ENCODE measurements around the gene STK10.

GRCh38 chr5:172078726-172079345, 109.2 kb downstream of the STK10 start:
- TF ChIP-seq, protein P1, sequence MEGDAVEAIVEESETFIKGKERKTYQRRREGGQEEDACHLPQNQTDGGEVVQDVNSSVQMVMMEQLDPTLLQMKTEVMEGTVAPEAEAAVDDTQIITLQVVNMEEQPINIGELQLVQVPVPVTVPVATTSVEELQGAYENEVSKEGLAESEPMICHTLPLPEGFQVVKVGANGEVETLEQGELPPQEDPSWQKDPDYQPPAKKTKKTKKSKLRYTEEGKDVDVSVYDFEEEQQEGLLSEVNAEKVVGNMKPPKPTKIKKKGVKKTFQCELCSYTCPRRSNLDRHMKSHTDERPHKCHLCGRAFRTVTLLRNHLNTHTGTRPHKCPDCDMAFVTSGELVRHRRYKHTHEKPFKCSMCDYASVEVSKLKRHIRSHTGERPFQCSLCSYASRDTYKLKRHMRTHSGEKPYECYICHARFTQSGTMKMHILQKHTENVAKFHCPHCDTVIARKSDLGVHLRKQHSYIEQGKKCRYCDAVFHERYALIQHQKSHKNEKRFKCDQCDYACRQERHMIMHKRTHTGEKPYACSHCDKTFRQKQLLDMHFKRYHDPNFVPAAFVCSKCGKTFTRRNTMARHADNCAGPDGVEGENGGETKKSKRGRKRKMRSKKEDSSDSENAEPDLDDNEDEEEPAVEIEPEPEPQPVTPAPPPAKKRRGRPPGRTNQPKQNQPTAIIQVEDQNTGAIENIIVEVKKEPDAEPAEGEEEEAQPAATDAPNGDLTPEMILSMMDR (optimal IDR thresholded peaks at IDR 0.05 in 1 of 3, IDR thresholded peaks at IDR 0.05 in 1 of 3, conservative IDR thresholded peaks at IDR 0.05 in 1 of 3; ENCODE audit: extremely low read depth in 1 of 3, insufficient read depth in 2 of 3, low read length in 3 of 3) = no peak
- no peak for TF ChIP-seq EZH2 (IDR thresholded peaks at IDR 0.05; ENCODE audit: low read length)
